HFF-Myc (cell line): Measurements from ENCODE around the gene LY6G6F.

ENCODE experiments used
- DNase-seq: peaks from one replicate; pipeline ENCODE4 v3.0.0-alpha.2; 2011; ENCODE audit warnings: low read depth; ENCODE audit errors: extremely low read depth
- H3K4me3 ChIP-seq: replicated peaks from 2 replicates; pipeline ENCODE4 v1.5.1; 2011; ENCODE audit warnings: low read depth, mild to moderate bottlenecking, control low read depth, low read length
- TF ChIP-seq, protein P1 (sequence below): IDR thresholded peaks from 2 replicates; pipeline ENCODE4 v1.5.1; 2012; ENCODE audit warnings: mild to moderate bottlenecking, low read depth, low read length, control low read depth; ENCODE audit errors: missing control alignments

The LY6G6F gene

GRCh38 chr6:31693535-31693934 is 13.1 kb upstream of the LY6G6F start:
- no peak overlapping the region for H3K4me3 ChIP-seq
- TF ChIP-seq, protein P1, sequence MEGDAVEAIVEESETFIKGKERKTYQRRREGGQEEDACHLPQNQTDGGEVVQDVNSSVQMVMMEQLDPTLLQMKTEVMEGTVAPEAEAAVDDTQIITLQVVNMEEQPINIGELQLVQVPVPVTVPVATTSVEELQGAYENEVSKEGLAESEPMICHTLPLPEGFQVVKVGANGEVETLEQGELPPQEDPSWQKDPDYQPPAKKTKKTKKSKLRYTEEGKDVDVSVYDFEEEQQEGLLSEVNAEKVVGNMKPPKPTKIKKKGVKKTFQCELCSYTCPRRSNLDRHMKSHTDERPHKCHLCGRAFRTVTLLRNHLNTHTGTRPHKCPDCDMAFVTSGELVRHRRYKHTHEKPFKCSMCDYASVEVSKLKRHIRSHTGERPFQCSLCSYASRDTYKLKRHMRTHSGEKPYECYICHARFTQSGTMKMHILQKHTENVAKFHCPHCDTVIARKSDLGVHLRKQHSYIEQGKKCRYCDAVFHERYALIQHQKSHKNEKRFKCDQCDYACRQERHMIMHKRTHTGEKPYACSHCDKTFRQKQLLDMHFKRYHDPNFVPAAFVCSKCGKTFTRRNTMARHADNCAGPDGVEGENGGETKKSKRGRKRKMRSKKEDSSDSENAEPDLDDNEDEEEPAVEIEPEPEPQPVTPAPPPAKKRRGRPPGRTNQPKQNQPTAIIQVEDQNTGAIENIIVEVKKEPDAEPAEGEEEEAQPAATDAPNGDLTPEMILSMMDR = no peak
- DNase-seq = no peak

- TF ChIP-seq, protein P1 = no peak
- DNase-seq = no peak
- H3K4me3 ChIP-seq = no peak overlapping the region
Measured at GRCh38 chr6:31697555-31697954, 9.1 kb upstream of the LY6G6F start.

- no peak overlapping the region for H3K4me3 ChIP-seq
- TF ChIP-seq, protein P1 = no peak
- DNase-seq = no peak
Measured at GRCh38 chr6:31700740-31701401, 5.8 kb upstream of the LY6G6F start.

DNA sequence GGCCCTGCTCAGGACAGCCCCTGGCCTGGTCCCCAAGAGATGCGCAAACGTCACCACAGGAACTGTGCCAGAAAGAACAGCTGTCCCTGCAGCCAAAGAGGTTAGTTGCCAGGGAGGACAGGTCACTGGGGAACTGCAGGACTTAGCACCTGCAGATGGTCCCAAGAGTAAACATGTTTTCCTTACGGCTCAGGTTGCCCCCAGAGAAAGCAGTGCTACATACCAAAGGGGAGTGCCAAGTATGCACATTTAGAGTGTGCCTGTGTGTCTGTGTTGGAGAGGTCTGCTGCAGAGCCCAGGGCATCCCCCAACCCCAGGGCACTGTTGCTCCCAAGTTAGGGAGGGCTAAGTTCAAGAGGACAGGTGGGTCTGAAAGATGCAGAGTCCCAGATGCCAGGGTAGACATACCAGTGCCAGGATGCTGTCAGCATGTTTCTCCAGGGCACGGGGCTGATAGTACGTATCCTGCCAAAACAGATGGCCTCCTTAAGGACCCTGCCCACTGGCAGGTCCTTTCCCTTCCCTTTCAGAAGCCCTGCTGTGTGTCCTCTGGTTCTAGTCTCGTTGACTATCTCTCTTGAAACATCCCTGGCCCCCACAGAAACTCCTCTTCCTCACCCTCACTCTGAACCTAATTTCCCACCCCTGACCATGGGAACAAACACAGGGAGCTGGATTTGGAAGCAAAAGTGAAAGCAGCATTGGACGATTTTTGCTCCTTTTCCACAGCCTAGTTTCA is 4.8 kb upstream of the LY6G6F start:
- peak overlapping the region; percentile 66 for H3K4me3 ChIP-seq
- TF ChIP-seq, protein P1 = no peak
- DNase-seq = no peak

DNA sequence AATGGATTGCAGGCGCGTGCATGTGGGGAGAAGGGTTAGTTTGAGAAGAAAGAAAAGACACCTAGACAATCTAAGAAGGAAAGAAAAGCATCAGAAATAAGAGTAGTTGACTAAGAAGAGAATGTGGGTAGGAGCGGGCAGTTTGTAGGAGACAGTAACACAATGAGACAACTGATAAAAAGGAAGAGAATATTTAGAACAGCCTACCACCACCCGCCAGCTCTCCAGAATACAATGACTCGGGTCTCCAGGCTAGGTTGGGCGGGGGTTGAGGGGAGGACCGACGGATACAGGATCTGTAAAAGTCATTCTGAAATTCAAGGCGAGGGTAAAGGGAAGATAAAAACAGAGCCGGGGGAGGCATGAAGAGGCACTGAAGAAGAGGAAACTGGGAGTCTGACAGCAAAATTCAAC is 4.3 kb upstream of the LY6G6F start:
- TF ChIP-seq, protein P1 = no peak
- DNase-seq = no peak
- H3K4me3 ChIP-seq = peak overlapping the region; percentile 66

GRCh38 chr6:31702819-31703716 is 3.6 kb upstream of the LY6G6F start, which contains the start of gene ABHD16A:
Gene ABHD16A, minus strand, starts transcription at chr6:31703324. Its CDS starts 43 bp downstream, at chr6:31703281.
- peak within 1 kb of the TSS; percentile 66 for H3K4me3 ChIP-seq
- peak; percentile 95 for DNase-seq
- TF ChIP-seq, protein P1 = no peak
